Astrocyte (in vitro differentiated cells and primary cell): ENCODE results near the gene PPM1B.
"Not testable (repeated sequence)": the region's sequence is repeated elsewhere in the genome, so short reads cannot be mapped to it uniquely, and the experiment has no call there.

Source experiments
- CTCF ChIP-seq: IDR thresholded peaks from 2 replicates; pipeline ENCODE4 v1.5.1; 2011; ENCODE audit warnings: low read depth, mild to moderate bottlenecking, inconsistent platforms, low read length, moderate library complexity; ENCODE audit not compliant: insufficient read depth
- EZH2 ChIP-seq: IDR thresholded peaks from 2 replicates; pipeline ENCODE4 v1.6.1; 2012; ENCODE audit warnings: mild to moderate bottlenecking, low read length, inconsistent platforms; ENCODE audit not compliant: insufficient read depth

- not testable (repeated sequence) for TF ChIP-seq CTCF, EZH2
These were observed 39.0 kb downstream of the PPM1B start for GRCh38 chr2:44207648-44208047.
